Activated T-cell treated with anti-CD3 and anti-CD28 coated beads, Interleukin-2, amount 50 U/mL, for 72 hours (primary cell): ENCODE data around the gene SEC22C. TPM values are rescaled to one million over a fixed set of nuclear protein-coding genes. Genes with fewer than 3 reads are reported as not detected.

Experiments used
- ATAC-seq, 2 donors: fragments of 150-1000 bp; cut with Tn5 transposase; replicated peaks in 1 of 2; 2 replicates each; pipeline ENCODE4 v1.10.0; 2021; ENCODE audit warnings: moderate library complexity in 2 of 2, mild to moderate bottlenecking in 1 of 2
- DNase-seq, 2 donors: peaks; one replicate each; pipeline ENCODE4 v3.0.0; 2021 to 2022; ENCODE audit warnings: mixed read lengths in 1 of 2
- H3K27ac Mint-ChIP-seq: one replicate; pipeline ENCODE4 v1.8.0; 2022; ENCODE audit warnings: mild to moderate bottlenecking, moderate library complexity, mixed read lengths
- H3K27me3 Mint-ChIP-seq: one replicate; pipeline ENCODE4 v1.8.0; 2022; ENCODE audit warnings: low read depth, mixed read lengths
- H3K36me3 Mint-ChIP-seq, 2 donors: one replicate each; pipeline ENCODE4 v1.8.0; 2022; ENCODE audit warnings: mixed read lengths in 2 of 2, mild to moderate bottlenecking in 1 of 2; ENCODE audit not compliant: insufficient read depth in 2 of 2
- H3K4me1 Mint-ChIP-seq: one replicate; pipeline ENCODE4 v1.8.0; 2022; ENCODE audit warnings: low read depth, mixed read lengths
- H3K4me3 Mint-ChIP-seq, 2 donors: one replicate each; pipeline ENCODE4 v1.8.0; 2022; ENCODE audit warnings: mild to moderate bottlenecking in 2 of 2, mixed read lengths in 2 of 2, moderate library complexity in 2 of 2
- H3K9me3 Mint-ChIP-seq, 2 donors: one replicate each; pipeline ENCODE4 v1.8.0; 2022; ENCODE audit warnings: mixed read lengths in 2 of 2
- total RNA-seq, 2 donors: library from RNA; stranded (reverse); gene quantifications; one replicate each; pipeline ENCODE4 v1.2.3, GENCODE V29; 2022

The SEC22C gene
- total RNA-seq, 2 donors from 2014 or later = 60.6 to 66.4 TPM

DNA sequence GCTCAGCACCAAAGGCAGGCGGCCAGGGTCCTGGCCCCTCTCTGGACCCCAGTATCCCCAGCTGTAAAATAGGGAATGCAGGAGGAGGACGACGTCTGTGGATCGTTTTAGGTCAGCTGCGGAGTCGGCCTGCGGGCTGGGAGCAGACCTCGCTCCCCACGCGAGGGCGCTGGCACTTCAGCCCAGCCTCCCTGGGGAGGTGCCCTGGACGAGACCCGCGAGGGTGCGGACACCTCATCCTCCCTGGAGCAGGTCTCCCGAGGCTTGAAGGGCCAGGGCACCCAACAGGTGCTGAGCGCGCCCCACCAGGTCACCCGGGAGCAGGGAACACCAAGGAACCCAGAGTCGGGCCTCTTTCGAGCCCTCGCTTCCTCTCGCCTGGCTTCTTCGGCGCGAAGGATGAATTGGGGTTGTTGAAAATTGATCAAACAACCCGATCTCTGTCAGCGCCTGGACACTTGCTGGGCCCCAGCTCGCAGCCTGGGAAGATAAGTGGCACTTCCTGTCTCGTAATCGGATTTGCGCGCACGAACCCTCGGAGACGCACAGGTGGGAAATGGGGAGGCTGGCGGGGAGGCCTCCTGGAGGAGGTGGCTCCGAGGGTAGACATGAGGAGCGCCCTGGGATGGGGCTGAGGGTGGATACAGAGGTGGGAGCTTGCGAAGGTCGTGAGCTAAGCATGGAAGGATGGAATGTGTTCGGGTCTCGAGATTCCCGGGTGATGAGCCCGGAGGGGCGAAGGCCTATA lies 79.9 kb downstream of the SEC22C start:
- H3K4me3 Mint-ChIP-seq = peak overlapping the region; percentile 92 to 93
- peaks cover 42% of the 10 kb centered on the region for H3K4me1 Mint-ChIP-seq
- H3K27me3 Mint-ChIP-seq = peaks cover 41% of the 10 kb centered on the region
- H3K9me3 Mint-ChIP-seq = no peaks in the 10 kb centered on the region
- H3K36me3 Mint-ChIP-seq = no peaks in the 10 kb centered on the region
- H3K27ac Mint-ChIP-seq = no peak overlapping the region
- ATAC-seq (peak; percentile 67 to 71), DNase-seq (peak; percentile 78 to 80)

DNA sequence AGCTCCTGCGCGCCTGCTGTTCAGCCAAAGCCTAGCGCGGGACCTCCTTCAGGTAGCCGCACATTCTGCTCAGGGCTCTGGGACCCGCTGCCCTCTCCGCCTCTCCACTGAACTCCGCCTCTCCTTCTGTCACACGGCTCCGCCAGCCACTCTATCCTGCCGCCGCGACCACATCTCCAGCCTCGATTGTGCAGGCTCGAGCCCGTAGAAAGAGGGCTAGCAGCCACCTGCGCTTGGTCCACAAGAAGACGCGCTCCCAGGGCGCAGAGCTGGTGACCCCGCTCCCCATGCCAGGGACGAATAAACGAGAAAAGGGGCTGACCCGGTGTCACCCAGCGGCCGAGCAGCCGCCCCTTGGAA lies 80.5 kb downstream of the SEC22C start:
- DNase-seq (peak; percentile 17 to 25), ATAC-seq (peak; percentile 1)
- Mint-ChIP-seq H3K4me1 (peaks cover 36% of the 10 kb centered on the region), H3K4me3 (peak overlapping the region; percentile 92 to 93), H3K9me3 (no peaks in the 10 kb centered on the region), H3K36me3 (no peaks in the 10 kb centered on the region), H3K27ac (no peak overlapping the region), H3K27me3 (peaks cover 41% of the 10 kb centered on the region)

DNA sequence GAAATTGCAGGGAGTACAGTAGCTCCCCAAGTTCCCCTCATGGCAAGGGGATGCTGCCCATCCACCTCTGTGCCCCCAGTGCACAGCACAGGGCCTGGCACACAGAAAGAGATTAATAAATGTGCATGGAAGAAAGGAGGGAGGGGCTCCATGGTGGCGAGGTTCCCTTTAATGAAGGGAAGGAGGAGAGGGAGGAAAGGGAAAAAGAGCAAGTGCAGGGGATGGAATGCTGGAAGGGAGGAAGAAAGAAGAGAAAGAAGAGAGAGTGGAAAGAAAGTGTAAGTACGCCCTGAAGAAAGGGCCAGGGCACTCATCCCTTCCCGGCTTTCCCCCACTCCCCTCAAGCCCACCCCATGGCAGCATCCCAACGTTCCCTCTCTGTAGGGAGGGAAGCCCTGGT lies 80.9 kb downstream of the SEC22C start:
- DNase-seq (no peak), ATAC-seq (no peak)
- Mint-ChIP-seq H3K27ac (no peak overlapping the region), H3K27me3 (peaks cover 41% of the 10 kb centered on the region), H3K4me3 (peak overlapping the region; percentile 63 to 92), H3K4me1 (peaks cover 36% of the 10 kb centered on the region), H3K9me3 (no peaks in the 10 kb centered on the region), H3K36me3 (no peaks in the 10 kb centered on the region)

DNA sequence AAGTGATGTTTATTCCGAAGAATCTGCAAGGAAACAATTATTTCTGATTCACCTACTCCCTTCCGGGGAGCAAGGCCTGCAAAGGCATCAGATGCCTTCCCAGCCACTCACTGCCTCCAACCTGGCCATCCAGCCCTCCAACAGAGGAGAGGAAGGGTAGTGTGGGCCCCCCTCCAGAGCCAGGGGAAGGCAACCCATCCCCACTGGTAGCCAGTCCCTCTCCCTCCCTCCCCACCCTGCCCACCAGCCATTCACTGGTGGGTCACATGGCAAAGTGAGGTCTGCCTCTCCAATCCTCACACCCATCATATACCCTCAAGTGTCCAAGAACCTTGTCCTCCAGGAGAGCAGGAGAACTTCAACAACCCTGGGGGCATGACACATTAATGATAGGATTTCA lies 81.7 kb downstream of the SEC22C start:
- no peak for ATAC-seq
- H3K4me1 Mint-ChIP-seq = peaks cover 36% of the 10 kb centered on the region
- H3K27ac Mint-ChIP-seq = no peak overlapping the region
- no peaks in the 10 kb centered on the region for H3K36me3 Mint-ChIP-seq
- H3K9me3 Mint-ChIP-seq = no peaks in the 10 kb centered on the region
- DNase-seq = no peak
- H3K4me3 Mint-ChIP-seq = peak overlapping the region in 1 of 2 donors; percentile 63
- peaks cover 41% of the 10 kb centered on the region for H3K27me3 Mint-ChIP-seq

GRCh38 chr3:42499478-42499871 lies 82.3 kb downstream of the SEC22C start:
- no peak overlapping the region for H3K27ac Mint-ChIP-seq
- peaks cover 36% of the 10 kb centered on the region for H3K4me1 Mint-ChIP-seq
- no peak for DNase-seq
- H3K4me3 Mint-ChIP-seq = no peak overlapping the region
- H3K27me3 Mint-ChIP-seq = peaks cover 41% of the 10 kb centered on the region
- no peak for ATAC-seq
- no peaks in the 10 kb centered on the region for H3K36me3 Mint-ChIP-seq
- no peaks in the 10 kb centered on the region for H3K9me3 Mint-ChIP-seq

DNA sequence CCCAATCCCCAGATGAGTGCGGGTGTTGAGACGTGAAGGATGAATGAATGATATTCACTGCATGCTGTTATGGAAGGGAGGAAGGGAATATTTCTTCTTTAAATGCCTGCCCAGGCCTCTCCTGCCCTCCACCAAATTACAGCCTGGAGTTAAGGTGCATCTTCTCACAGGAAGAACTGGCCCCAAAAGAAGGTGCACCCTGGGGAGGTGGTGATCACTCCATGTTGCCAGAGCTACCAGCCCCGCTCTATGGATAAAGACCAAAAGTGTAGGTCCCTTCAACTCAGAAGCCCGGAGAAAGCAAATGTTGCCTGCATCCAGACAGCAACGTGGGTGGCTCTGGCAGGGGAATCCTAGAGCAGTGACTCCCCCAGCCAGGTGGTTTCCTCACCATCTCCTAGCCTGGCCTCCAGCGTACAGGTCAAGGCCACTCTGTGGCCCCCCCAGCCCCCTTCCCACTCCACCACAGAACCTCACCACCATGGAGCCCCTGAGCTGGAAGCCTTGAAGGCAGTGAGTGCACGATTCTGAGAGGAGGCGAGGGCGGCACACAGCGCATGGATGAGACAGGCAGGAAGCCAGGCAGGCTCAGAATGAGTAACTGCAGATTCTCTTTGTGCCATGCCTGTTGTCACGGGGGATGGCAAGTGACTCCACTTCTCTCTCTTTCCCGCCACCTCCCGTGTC lies 82.8 kb downstream of the SEC22C start:
- Mint-ChIP-seq H3K36me3 (no peaks in the 10 kb centered on the region), H3K27me3 (peaks cover 41% of the 10 kb centered on the region), H3K9me3 (no peaks in the 10 kb centered on the region), H3K4me1 (peaks cover 35% of the 10 kb centered on the region), H3K27ac (no peak overlapping the region), H3K4me3 (no peak overlapping the region)
- DNase-seq (peak; percentile 23 to 44), ATAC-seq (peak in 1 of 2 donors; percentile 16)

DNA sequence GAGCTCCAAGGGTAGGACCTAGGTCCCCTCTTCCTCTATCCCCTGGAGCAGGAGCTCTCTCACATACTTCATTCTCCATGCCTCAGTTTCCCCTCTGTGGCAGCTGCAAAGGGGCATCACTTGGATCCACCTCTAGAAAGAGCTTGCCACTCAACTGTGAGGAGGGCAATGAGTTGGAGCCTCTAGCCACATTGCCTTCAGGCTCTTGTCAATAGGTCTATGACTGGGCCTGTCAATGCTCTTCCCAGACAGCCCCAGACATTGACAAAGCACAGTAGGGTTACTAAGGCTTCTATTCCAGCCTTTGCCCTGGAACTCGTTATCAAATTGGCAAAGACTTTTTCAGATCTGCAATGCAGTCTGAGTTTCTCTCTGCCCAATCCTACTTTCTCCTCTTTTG lies 83.7 kb downstream of the SEC22C start:
- H3K27ac Mint-ChIP-seq = no peak overlapping the region
- peaks cover 41% of the 10 kb centered on the region for H3K27me3 Mint-ChIP-seq
- H3K4me3 Mint-ChIP-seq = no peak overlapping the region
- H3K36me3 Mint-ChIP-seq = no peaks in the 10 kb centered on the region
- no peaks in the 10 kb centered on the region for H3K9me3 Mint-ChIP-seq
- ATAC-seq (no peak), DNase-seq (no peak)
- H3K4me1 Mint-ChIP-seq = peaks cover 26% of the 10 kb centered on the region

Other genes starting within 250 kb of the SEC22C start
- not detected for gene LYZL4, start 171.4 kb downstream of the SEC22C start, total RNA-seq
- 1 to 10 TPM; 5.6 to 6.6 TPM for gene VIPR1, start 79.3 kb downstream of the SEC22C start, total RNA-seq
- gene SS18L2, start 8.9 kb upstream of the SEC22C start, total RNA-seq = 10 to 100 TPM; 58.1 to 72.2 TPM
- gene NKTR, start 18.7 kb upstream of the SEC22C start, total RNA-seq = 100 to 1,000 TPM; 109 to 111 TPM
- gene ZBTB47, start 71.7 kb upstream of the SEC22C start, total RNA-seq = under 1 TPM; 0.55 to 0.69 TPM
- gene KLHL40, start 103.6 kb upstream of the SEC22C start, total RNA-seq = not detected
- gene HHATL, start 120.8 kb upstream of the SEC22C start, total RNA-seq = not detected
- gene CCDC13, start 191.3 kb upstream of the SEC22C start, total RNA-seq = under 1 TPM; 0.32 to 0.70 TPM
- gene HIGD1A, start 222.5 kb upstream of the SEC22C start, total RNA-seq = 10 to 100 TPM; 54.0 to 63.8 TPM
- 1 to 10 TPM; 1.1 to 1.2 TPM for gene ACKR2, start 227.5 kb upstream of the SEC22C start, total RNA-seq